DMS79 treated with DMSO at 0.1 percent for 48 hours (cell line): Measurements from ENCODE around the gene WDR43.

Source experiments
- DNase-seq: peaks from one replicate; lab custom pipeline; 2025; lab: John Stamatoyannopoulos, UW

The WDR43 gene

GRCh38 chr2:28908172-28908571, 13.7 kb downstream of the WDR43 start:
- DNase-seq, result no peak

GRCh38 chr2:28909655-28910353, 15.3 kb downstream of the WDR43 start:
- no peak for DNase-seq

GRCh38 chr2:28915939-28916338, 21.5 kb downstream of the WDR43 start:
- DNase-seq, result no peak

- no peak for DNase-seq
Measured at GRCh38 chr2:28926847-28927246, 32.4 kb downstream of the WDR43 start.

GRCh38 chr2:28927469-28927868, 33.0 kb downstream of the WDR43 start:
- no peak for DNase-seq

- no peak for DNase-seq
Measured at GRCh38 chr2:28927878-28928277, 33.4 kb downstream of the WDR43 start.

GRCh38 chr2:28929581-28929980, 35.1 kb downstream of the WDR43 start:
- DNase-seq, result no peak

GRCh38 chr2:28930205-28930604, 35.7 kb downstream of the WDR43 start:
- DNase-seq, result no peak

- DNase-seq, result no peak
Measured at GRCh38 chr2:28934769-28935168, 40.3 kb downstream of the WDR43 start.

- no peak for DNase-seq
Measured at GRCh38 chr2:28941008-28941407, 46.5 kb downstream of the WDR43 start.

GRCh38 chr2:28944535-28945248, 50.2 kb downstream of the WDR43 start:
- DNase-seq, result no peak

GRCh38 chr2:28948160-28948559, 53.7 kb downstream of the WDR43 start:
- no peak for DNase-seq

GRCh38 chr2:28949190-28949589, 54.7 kb downstream of the WDR43 start:
- DNase-seq, result no peak

GRCh38 chr2:28949617-28950305, 55.3 kb downstream of the WDR43 start:
- no peak for DNase-seq

GRCh38 chr2:28950941-28951630, 56.6 kb downstream of the WDR43 start:
- DNase-seq, result no peak

- no peak for DNase-seq
Measured at GRCh38 chr2:28951910-28952835, 57.7 kb downstream of the WDR43 start.

- no peak for DNase-seq
Measured at GRCh38 chr2:28952836-28953211, 58.4 kb downstream of the WDR43 start.

GRCh38 chr2:28955467-28955866, 61.0 kb downstream of the WDR43 start:
- DNase-seq, result no peak

- DNase-seq, result no peak
Measured at GRCh38 chr2:28956415-28956826, 62.0 kb downstream of the WDR43 start.

GRCh38 chr2:28956890-28957289, 62.4 kb downstream of the WDR43 start:
- DNase-seq, result no peak

- DNase-seq, result peak; percentile 86
Measured at GRCh38 chr2:28958689-28959088, 64.2 kb downstream of the WDR43 start.
